IPS-NIHi11 (cell line): Measurements from ENCODE around the gene LGI4.

Experiments used
- DNase-seq: peaks from one replicate; pipeline ENCODE4 v3.0.0; 2012; ENCODE audit warnings: mixed read lengths, low spot score

LGI4 gene

DNA sequence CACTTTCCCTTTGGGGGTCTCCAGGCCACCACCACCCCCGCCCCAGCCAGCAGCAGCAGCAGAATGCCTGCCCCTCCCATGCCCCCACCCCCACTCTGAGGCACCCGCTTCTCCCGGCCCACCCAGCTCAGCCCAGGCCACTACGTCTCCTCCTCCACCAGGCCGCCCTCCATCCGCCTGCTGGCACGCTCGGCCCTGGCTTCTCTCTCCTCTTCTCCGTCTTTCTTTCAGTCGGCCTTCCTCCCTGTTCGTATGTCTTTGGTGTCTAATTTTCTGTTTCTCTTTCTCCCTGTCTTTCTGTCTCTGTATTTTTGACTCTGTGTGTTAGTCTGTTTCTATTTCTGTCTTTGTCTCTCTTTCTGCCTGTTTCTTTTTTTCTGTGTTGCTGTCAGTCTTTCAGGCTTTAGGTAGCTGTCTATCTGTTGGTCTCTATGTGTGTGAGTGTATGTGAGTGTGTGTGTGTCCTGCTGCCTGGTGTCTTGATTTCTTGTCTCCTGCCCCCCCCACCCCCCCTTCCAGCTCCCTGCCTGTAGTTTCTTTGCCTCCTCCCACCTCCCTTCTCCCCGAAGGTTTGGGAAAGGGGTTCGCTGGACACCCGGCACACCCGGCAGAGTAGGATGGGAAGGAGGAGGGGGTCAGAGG lies at the start of gene LGI4:
Gene LGI4 (minus strand): TSS at position 459 of the 642 bp plus-strand sequence. CDS start 379 bp downstream, at position 80.
- DNase-seq, result peak; percentile 59

DNA sequence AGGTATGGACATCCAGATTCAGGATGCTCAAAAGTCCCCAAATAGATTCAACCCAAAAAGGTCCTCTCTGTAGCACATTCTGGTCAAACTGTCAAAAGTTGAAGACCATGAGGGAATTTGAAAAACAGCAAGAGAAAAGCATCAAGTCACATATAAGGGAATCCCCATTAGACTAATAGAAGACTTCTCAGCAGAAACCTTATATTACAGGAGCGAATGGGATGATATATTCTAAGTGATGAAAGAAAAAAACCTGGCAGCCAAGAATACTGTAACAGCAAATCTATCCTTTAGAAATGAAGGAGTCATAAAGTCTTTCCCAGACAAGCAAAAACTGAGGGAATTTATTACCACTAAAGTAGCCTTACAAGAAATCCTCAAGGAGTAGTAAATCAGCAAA lies 49.4 kb upstream of the LGI4 start:
- no peak for DNase-seq

DNA sequence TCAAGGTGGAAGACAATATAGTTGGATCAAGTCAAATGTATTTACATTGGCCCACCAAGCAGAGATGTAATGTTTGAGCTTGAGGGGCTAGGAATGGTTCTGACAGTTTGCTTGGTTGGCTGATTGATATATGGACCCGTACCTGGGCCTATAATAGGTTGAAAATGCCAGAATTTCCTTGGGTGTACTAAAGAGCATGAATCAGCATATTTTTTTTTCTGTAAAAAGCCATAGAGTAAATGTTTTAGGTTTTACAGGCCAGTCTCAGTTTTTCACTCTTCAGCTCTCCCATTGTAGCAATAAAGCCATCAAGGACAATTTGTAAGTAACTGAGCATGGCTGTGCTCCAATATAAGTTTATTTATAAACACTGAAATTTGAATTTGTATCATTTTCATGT lies 46.5 kb upstream of the LGI4 start:
- no peak for DNase-seq

DNA sequence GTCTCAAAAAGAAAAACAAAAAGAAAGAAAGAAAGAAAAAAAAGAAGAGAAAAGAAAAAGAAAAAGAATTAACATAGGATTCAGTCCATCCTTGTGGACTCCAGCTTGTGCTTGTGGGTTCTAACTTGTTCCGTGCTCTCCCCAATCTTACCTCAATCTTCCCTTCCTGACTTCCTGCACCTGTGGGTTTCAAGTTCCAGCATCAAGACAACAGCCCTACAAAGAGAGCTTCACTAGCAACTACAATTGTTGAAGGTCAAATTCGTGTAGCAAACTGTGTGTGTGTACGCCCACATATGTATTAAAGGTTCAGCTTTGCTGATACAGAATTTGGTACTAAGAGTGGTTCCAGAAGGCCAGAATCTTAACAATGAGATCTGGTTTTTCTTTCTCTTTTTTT lies 45.0 kb upstream of the LGI4 start:
- no peak for DNase-seq

DNA sequence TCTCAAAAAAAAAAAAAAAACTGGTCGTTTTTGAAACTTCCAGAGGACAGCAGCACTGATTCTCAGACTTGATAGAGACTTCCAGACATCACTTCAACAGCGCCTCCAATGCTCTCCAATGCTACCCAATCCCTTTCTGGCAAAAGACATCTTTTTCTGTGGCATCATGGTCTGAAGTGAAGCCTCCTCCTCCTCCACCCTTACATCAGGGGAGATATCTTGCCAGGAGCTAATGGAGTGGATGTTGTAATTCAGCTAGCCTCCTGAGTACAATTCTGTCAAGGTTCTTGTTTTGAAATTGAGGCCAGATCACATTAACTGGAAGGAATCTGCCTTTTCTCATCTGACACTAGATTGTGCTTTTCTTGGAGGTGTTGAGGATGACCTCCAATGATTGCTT lies 43.8 kb upstream of the LGI4 start:
- DNase-seq, result no peak

DNA sequence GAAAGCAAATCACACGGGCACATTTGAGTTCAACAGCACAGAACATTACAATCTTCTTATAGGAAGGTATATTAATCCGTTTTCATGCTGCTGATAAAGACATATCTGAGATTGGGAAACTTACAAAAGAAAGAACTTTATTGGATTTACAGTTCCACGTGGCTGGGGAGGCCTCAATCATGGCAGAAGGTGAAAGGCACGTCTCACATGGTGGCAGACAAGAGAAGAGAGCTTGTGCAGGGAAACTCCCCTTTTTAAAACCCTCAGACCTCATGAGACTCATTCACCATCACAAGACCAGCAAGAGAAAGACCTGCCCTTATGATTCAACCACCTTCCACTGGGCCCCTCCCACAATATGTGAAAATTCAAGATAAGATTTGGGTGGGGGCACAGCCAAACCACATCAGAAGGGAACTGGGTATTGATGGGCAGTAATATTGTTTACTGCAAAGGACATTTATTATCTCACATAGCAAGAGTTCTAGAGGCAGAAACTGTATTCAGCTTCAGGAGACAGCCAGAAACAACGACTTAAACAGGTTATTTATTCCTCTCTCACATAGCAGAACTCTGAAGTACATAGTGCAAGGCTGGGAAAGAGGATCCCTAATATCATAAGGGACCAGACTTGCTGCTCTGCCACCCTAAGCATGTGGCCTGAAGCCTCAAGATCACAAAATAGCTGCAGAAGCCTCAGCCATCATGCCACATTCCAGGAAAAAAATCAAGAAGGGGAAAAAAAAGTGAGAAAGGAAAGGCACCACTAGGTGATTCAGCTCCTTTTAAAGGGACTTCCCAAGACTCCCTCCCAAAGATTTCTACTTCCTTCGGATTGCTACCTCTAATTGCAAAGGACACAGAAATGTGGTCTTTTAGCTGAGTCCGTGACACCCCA lies 42.8 kb upstream of the LGI4 start:
- no peak for DNase-seq

DNA sequence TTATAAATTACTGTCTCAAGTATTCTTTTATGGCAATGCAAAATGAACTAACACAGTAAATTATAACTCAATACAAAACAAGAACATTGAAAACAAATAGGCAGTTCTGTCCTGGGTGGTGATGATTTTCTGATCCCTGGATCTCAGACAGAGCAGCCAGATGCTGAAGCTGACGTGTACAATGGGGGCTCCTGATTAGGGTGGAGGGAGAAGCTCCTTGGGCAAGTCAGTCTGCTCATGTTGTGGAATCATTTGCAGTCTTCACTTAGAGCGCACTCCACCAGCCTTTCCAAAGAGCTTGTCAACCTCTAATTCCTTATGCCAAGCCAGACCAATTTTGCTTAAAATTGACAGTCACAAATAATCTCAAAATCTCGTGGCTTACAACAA lies 41.3 kb upstream of the LGI4 start:
- DNase-seq, result no peak

DNA sequence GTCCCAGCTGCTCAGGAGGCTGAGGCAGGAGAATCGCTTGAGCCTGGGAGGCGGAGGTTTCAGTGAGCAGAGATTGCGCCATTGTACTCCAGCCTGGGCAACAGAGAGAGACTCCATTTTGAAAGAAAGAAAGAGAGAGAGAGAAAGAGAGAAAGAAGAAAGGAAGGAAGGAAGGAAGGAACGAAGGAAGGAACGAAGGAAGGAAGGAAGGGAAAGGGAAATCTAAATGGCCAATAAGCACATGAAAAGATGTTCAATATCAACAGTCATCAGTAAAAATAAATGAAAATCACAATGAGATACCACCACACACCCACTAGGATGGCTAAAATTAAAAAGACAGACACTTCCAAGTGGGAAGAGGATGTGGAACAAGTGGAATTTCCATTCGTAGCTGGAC lies 39.4 kb upstream of the LGI4 start:
- no peak for DNase-seq

DNA sequence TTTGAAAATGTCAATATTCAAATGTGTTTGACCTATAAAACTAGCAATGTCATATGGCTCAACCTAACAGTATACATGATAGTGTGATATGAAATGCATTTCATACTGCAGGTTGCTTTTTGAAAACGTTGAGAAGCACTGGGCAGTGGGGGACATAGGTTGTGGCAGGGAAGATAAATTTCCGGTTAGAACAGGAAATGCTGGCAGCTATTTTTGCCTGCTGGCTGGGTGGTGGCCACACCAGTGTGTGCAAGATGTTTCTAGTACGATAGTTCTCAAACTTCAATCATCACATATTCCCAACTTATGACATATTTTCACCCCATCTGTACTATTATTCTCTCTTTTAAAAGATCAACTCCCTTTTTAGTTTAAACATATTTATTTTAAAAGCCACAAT lies 36.9 kb upstream of the LGI4 start:
- no peak for DNase-seq

DNA sequence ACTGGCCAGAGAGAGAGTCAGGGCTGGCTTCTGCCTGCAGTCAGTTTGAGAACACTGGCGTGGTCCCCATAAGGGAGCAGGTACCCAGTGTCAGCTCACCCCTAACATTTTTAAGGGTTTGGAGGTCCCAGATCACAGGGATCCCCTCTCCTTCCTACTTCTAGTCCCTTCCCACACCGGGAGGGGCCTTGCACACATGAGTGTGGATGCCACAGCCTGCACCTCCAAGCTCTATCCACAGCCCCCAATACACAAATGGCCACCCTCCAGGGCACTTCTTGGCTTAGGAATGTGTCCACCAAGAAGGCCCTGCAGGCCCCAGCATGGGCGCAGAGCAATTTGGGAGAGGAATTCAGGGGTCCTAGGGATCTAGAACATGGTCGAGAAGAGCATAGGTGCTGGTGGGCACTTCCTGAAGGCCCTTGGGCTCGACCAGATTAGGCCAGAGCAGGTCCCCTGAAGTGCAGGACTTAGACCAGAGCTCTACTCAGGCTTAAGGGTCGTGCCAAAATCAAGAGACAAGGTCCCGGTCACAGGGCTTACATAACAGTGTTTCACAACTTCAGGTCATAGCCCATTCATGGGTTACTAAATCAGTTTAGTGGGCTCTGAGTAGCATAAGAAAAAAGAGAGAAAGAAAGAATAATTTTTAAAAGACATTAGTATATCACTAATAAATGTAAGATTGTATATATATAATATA lies 35.7 kb upstream of the LGI4 start:
- no peak for DNase-seq

DNA sequence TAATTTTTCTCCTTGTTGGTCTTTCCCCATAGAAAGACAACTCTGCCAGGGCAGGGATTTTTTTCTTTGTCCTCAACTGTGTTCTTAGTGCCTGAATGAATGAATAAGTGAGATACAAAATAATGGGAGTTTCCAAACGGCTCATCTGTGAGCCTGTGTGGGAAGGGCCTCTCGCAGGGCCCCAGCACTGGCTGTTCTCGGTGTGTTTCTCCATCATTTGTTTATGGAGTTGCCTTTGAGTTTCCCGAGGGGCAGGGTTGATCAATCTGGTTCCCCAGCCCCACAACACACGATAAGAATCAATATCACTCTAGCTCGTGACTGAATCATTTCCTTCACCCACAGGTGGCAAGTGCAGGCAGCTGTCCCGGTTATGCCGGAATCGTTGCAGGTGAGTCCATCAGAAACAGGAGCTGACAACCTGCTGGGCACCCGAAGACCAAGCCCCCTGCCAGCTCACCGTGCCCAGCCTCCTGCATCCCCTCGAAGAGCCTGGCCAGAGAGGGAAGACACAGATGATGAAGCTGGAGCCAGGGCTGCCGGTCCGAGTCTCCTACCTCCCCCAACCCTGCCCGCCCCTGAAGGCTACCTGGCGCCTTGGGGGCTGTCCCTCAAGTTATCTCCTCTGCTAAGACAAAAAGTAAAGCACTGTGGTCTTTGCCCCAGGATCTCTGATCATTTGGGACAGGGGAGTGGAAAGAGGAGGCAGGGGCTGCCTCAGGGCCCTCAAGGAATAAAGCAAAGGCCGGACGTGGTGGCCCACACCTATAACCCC lies 34.5 kb upstream of the LGI4 start:
- DNase-seq, result no peak

DNA sequence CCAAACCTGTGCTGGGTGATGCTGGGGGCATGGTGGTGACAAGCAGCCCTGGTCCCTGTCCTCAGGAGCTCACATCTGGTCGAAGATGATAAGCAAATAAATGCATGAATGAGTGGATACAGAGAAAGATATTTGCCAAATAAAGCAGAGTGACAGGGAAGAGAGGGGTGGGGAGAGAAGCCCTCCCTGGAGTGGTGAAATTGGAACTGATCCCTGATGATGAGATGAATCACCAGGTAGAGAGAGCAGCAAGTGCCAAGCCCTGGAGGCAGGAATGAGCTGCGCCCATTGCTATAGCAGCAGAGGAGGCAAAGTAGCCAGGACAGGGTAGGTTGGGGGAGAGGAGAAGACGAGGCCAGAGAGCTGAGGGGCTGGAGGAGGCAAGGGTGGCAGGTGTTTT lies 33.3 kb upstream of the LGI4 start:
- no peak for DNase-seq

DNA sequence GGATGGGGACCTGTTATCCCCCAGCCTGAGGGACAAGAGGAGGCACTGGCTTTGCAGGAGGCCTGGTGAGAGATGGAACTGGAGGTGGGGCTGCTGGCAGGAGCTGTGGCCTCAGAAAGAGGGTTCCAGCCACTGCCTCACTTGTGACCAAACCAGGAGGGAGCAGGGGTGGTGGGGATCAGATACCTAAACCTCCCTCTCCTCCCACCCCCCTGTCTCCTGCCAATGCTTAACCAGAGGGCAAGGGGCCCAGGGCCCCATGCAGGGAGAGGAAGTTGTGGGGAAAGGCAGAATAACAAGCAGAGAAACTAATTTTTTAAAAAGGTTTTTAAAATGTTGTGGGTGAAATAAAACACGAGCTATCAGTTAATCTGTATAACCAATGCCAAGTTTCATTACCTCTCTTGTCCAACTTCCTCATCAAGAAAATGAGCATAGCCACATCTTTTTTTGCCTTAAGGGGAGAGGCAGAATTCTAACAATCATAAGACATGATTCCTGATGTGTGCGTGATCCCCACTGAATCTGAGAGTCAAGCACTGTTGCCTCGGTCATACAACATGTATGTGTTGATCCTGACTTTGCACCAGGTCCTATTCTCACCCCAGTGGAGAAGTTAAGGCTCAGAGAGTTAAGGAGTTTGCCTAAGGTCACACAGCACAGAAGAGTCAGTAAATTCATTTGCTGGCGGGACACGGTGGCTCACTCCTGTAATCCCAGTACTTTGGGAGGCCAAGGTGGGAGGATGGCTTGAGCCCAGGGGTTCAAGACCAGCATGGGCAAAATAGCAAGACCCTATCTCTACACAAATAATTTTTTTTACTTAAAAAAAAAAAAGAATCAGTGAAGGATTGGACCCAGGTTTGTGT lies 32.6 kb upstream of the LGI4 start:
- no peak for DNase-seq

DNA sequence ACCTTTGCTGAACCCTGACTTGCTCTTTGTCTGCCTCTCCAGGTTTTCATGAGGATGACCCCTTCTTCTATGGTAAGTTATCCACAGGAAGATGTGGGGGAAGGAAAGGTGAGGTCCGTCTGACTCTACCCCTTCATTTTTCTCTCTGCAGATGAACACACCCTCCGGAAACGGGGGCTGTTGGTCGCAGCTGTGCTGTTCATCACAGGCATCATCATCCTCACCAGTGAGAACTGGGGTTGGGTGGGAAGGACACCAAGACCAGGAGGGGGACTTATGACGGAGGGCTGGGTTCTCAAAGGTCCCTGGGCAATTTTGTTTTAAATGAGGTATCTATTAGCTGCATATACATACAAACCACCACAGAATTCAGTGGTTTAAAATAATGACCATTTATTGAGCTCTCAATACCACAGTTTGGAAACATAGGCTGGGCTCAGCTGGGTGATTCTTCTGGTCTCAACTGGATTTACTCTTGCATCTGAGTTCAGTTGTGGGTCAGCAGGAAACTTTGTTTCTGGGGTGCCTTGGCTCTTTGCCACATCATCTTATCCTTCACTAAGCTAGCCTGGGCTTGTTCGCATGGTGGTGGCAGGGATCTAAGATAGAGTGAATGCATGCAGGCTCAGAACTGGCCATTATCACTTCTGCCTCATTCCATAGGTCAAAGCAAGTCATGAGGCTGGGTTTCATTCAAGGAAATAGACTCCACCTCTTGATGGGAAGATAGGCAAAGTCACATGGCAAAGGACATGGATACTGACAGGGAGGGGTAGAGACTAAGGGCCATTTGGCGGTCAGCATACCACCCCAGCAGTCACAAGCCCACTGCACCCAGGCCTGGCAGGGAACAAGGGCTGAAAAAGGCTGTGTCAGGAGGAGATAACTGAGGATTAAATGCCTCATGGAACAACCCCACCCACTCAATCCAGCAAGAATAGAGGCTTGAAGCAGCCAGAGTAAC lies 31.5 kb upstream of the LGI4 start:
- DNase-seq, result no peak

DNA sequence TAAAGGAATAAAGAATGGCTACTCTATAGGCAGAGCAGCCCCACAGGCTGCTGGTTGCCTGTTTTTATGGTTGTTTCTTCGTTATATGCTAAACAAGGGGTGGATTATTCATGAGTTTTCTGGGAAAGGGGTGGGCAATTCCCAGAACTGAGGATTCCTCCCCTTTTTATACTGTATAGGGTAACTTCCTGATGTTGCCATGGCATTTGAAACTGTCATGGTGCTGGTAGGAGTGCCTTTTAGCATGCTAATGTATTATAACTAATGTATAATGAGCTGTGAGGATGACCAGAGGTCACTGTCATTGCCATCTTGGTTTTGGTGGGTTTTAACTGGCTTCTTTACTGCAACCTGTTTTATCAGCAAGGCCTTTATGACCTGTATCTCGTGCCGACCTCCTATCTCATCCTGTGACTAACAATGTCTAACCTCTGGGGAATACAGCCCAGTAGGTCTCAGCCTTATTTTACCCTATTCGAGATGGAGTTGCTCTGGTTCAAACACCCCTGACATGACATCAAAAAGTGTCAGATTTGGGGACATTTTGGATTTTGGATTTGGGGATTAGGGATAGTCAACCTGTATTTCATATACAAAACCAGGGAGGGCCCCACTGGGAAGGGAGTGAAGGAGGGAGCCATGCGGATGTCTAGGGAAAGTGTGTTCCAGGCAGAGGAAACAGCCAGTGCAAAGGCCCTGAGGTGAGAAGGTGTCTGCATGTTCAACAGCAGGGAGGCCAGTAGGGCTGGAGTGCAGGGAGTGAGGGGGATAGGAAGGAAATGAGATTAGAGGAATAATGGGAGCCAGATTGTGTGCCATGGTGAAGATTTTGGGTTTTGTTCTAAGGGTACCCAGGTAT lies 30.6 kb upstream of the LGI4 start:
- DNase-seq, result no peak

DNA sequence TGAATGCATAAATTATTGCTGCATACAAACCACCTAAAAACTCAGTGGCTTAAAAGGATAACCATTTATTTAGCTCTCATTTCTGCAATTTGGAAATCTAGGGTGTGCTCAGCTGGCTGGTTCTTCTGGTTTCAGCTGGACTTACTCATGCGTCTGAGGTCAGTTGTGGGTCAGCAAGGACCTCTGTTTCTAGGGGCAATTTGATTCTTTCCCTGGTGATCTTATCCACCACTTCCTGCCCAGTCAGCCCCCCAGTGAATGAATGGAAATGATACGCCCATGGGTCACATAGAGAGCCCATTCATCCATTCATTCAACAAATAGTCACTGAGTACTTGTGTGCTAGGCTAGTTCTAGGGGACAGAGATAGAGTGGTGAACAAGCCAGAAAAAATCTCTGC lies 29.6 kb upstream of the LGI4 start:
- DNase-seq, result no peak

DNA sequence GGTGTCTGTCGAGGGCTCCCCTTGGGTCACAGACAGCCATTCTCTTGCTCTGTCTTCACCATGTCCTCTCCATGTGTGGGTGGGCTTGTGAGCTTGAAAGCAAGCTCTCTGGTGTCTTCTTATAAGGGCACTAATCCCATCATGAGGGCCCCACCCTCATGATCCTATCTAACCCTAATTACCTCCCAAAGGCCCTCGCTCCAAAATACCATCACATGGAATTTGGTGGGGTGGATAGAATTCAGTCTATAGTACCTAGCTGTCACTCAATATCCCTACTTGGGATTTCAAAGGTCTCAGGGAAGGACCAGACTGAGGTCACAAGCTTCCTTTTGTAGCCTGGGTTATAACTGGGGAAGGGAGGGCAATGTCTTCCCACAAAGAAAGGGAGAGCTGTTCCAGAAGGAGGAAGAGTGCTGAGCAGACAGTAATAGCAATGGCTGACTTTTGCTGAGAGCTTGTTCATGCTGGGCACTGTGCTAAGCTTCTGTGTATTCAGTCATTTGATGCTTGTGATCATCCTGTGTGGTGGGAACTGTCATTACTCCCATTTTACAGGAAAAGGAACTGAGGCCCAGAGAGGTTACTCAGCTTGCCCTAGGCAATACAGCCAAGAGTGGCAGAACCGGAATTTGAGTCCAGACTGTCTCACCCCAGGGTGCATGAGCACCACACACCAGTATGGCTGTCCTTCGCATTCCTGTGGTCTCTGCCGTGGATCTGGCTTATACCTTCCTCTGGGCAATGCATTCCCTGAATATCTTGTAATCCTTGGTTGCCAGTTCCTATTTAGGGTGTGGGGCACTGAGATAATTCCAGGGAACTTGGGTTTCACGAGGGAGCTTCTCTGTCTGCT lies 27.8 kb upstream of the LGI4 start:
- DNase-seq, result no peak

DNA sequence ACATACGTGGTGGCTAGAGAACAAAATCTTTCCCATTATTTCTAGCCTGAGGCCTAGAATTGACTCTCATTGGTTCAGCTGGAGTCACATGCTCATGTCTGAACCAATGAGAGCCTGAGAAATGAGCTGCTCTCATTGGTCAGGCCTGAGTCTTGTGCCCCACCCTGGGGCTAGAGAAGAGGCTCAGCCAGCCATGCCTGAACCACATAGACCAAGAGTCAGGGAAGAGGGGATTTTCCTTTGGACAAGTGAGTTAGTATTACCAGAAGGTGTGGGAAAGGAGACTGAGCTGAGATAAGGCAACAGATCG lies 26.5 kb upstream of the LGI4 start:
- DNase-seq, result no peak
